SK-N-SH (cell line): ENCODE data around the gene LILRA6. TPM values are rescaled to one million over a fixed set of nuclear protein-coding genes. Genes with fewer than 3 reads are reported as not detected.
A peak's percentile ranks its signal among the peaks of the same experiment; 100 is the strongest.

ENCODE experiments used
- CTCF ChIA-PET: fragments of 300-600, 350-600 bp; formaldehyde crosslinking; extraction: SDS; loops from one replicate; lab custom pipeline; 2021; lab: Yijun Ruan, JAX
- POLR2A ChIA-PET: fragments of 350-600 bp; sonication (Branson Sonifier 250); formaldehyde crosslinking; extraction: SDS; loops from one replicate; lab custom pipeline; 2020; ENCODE audit warnings: antibody characterized with exemption, inconsistent platforms; lab: Yijun Ruan, JAX
- DNase-seq: peaks from one replicate; pipeline ENCODE4 v3.0.0; 2012
- H2AFZ ChIP-seq: fragments of 200-600 bp; sonication (generic); 2 replicates; pipeline ENCODE4 v1.8.1; 2016; ENCODE audit warnings: antibody characterized with exemption, mild to moderate bottlenecking, low read depth
- H3F3A ChIP-seq: fragments of 200-600 bp; sonication (generic); replicated peaks from 2 replicates; pipeline ENCODE3; 2016; ENCODE audit warnings: antibody characterized with exemption, mild to moderate bottlenecking; ENCODE audit not compliant: insufficient read depth
- H3K27ac ChIP-seq, 2 experiments: fragments of 200-500 bp in 1 of 2; fragments of 200-600 bp in 1 of 2; sonication (Bioruptor generic) in 1 of 2; sonication (generic), shearing (Covaris generic) in 1 of 2; 2 replicates each; pipeline versions ENCODE4 v1.5.1 to v1.6.1; 2014 to 2016; ENCODE audit warnings: low read depth in 2 of 2, inconsistent platforms in 1 of 2, low read length in 1 of 2, mild to moderate bottlenecking in 1 of 2, mixed read lengths in 1 of 2
- H3K27me3 ChIP-seq: fragments of 200-600 bp; sonication (generic), shearing (Covaris generic); 2 replicates; pipeline ENCODE4 v1.6.1; 2016; ENCODE audit warnings: mixed run types; ENCODE audit not compliant: insufficient read depth
- H3K36me3 ChIP-seq, 2 experiments: fragments of 200-500 bp in 1 of 2; fragments of 200-600 bp in 1 of 2; sonication (Bioruptor generic) in 1 of 2; sonication (generic) in 1 of 2; replicated peaks in 1 of 2; 2 replicates each; pipeline versions ENCODE3 to v1.5.1; 2014 to 2016; ENCODE audit warnings: low read length in 1 of 2, mild to moderate bottlenecking in 1 of 2; ENCODE audit not compliant: insufficient read depth in 2 of 2, control insufficient read depth in 1 of 2
- H3K4me1 ChIP-seq, 2 experiments: fragments of 200-500 bp in 1 of 2; fragments of 200-600 bp in 1 of 2; sonication (Bioruptor generic) in 1 of 2; sonication (generic), shearing (Covaris generic) in 1 of 2; 2 replicates each; pipeline versions ENCODE4 v1.5.1 to v1.6.1; 2014 to 2016; ENCODE audit warnings: low read depth in 1 of 2, low read length in 1 of 2, mixed run types in 1 of 2; ENCODE audit not compliant: insufficient read depth in 2 of 2, control insufficient read depth in 1 of 2
- H3K4me2 ChIP-seq: fragments of 200-600 bp; sonication (generic), shearing (Covaris generic); 2 replicates; pipeline ENCODE4 v1.6.1; 2017; ENCODE audit warnings: mixed run types
- H3K4me3 ChIP-seq, 2 experiments: fragments of 200-500 bp in 1 of 2; fragments of 200-600 bp in 1 of 2; sonication (Bioruptor generic) in 1 of 2; sonication (generic), shearing (Covaris generic) in 1 of 2; 2 replicates each; pipeline versions ENCODE4 v1.5.1 to v1.8.1; 2014 to 2016; ENCODE audit warnings: low read depth in 2 of 2, inconsistent platforms in 1 of 2, low read length in 1 of 2, mild to moderate bottlenecking in 1 of 2, mixed read lengths in 1 of 2, moderate library complexity in 1 of 2
- H3K79me2 ChIP-seq: fragments of 200-600 bp; sonication (generic); 2 replicates; pipeline ENCODE4 v1.8.1; 2017; ENCODE audit warnings: mild to moderate bottlenecking; ENCODE audit not compliant: insufficient read depth
- H3K9ac ChIP-seq: fragments of 200-600 bp; sonication (generic); 2 replicates; pipeline ENCODE4 v1.6.1; 2017; ENCODE audit warnings: mixed run types
- H3K9me2 ChIP-seq: fragments of 200-600 bp; sonication (generic); 2 replicates; pipeline ENCODE4 v1.6.1; 2017; ENCODE audit warnings: mixed run types
- H3K9me3 ChIP-seq: fragments of 200-600 bp; sonication (generic); 2 replicates; pipeline ENCODE4 v1.6.1; 2017; ENCODE audit warnings: mixed run types, mild to moderate bottlenecking, moderate library complexity
- H4K20me1 ChIP-seq: fragments of 200-600 bp; sonication (generic); 2 replicates; pipeline ENCODE4 v1.6.1; 2017; ENCODE audit warnings: mild to moderate bottlenecking, mixed run types; ENCODE audit not compliant: insufficient read depth
- ELF1 ChIP-seq: IDR thresholded peaks from 2 replicates; pipeline ENCODE4 v1.4.0; 2012
- EP300 ChIP-seq, 2 experiments: IDR thresholded peaks; 2 replicates each; pipeline versions ENCODE4 v1.4.0 to v1.6.1; 2012; ENCODE audit warnings: borderline replicate concordance in 1 of 2, low read depth in 1 of 2, low read length in 1 of 2
- FOSL2 ChIP-seq: IDR thresholded peaks from 2 replicates; pipeline ENCODE4 v1.4.0; 2012; ENCODE audit warnings: low read depth, mild to moderate bottlenecking, moderate library complexity, borderline replicate concordance
- GABPA ChIP-seq: IDR thresholded peaks from 2 replicates; pipeline ENCODE4 v1.4.0; 2012; ENCODE audit warnings: low read depth, mild to moderate bottlenecking
- MXI1 ChIP-seq: IDR thresholded peaks from 2 replicates; pipeline ENCODE4 v1.6.1; 2012; ENCODE audit warnings: mild to moderate bottlenecking, low read depth, low read length, improper control_type of control experiment
- POLR2AphosphoS5 ChIP-seq: IDR thresholded peaks from 2 replicates; pipeline ENCODE4 v1.6.1; 2012; ENCODE audit warnings: low read depth, low read length
- RCOR1 ChIP-seq: fragments of 150-350 bp; IDR thresholded peaks from 2 replicates; pipeline ENCODE4 v1.6.1; 2017; ENCODE audit warnings: antibody characterized with exemption, low read length
- RFX5 ChIP-seq: IDR thresholded peaks from 2 replicates; pipeline ENCODE4 v1.6.1; 2012; ENCODE audit warnings: mild to moderate bottlenecking, improper control_type of control experiment, low read length
- RXRA ChIP-seq: IDR thresholded peaks from 2 replicates; pipeline ENCODE4 v1.4.0; 2012; ENCODE audit warnings: low read depth, mild to moderate bottlenecking, borderline replicate concordance
- TEAD4 ChIP-seq: IDR thresholded peaks from 2 replicates; pipeline ENCODE4 v1.4.0; 2012; ENCODE audit warnings: mild to moderate bottlenecking, borderline replicate concordance; ENCODE audit not compliant: insufficient read depth
- YY1 ChIP-seq: IDR thresholded peaks from 2 replicates; pipeline ENCODE4 v1.4.0; 2012; ENCODE audit warnings: low read depth, mild to moderate bottlenecking
- WGBS: methylation state at CpG from one replicate; pipeline ENCODE4 v1.1.6; 2017; ENCODE audit warnings: low lambda C conversion rate; 5-methylcytosine and 5-hydroxymethylcytosine counted together
- polyA plus RNA-seq, 3 experiments: library from polyadenylated mRNA; depleted of rRNA; stranded (reverse); fragments of >200 nt; gene quantifications; 2 replicates each; pipeline ENCODE4 v1.2.3, GENCODE V29; 2012
- TF ChIP-seq, protein P1 (sequence below): IDR thresholded peaks from 2 replicates; pipeline ENCODE4 v1.4.0; 2012; ENCODE audit warnings: low read depth
- TF ChIP-seq, protein P2 (sequence below): fragments of 150-350 bp; IDR thresholded peaks from 2 replicates; pipeline ENCODE4 v1.6.1; 2016; ENCODE audit warnings: mild to moderate bottlenecking, low read depth, low read length
- TF ChIP-seq, protein P3 (sequence below): IDR thresholded peaks from 2 replicates; pipeline ENCODE4 v1.4.0; 2012; ENCODE audit warnings: low read depth, borderline replicate concordance
- TF ChIP-seq, protein P4 (sequence below): fragments of 200-600 bp; sonication (generic); IDR thresholded peaks from 2 replicates; pipeline ENCODE4 v1.6.1; 2017; ENCODE audit warnings: antibody characterized with exemption, mild to moderate bottlenecking, moderate library complexity
- TF ChIP-seq, protein P5 (sequence below): IDR thresholded peaks from 2 replicates; pipeline ENCODE4 v1.4.0; 2012; ENCODE audit warnings: low read depth, borderline replicate concordance
- TF ChIP-seq, protein P6 (sequence below): fragments of 150-350 bp; IDR thresholded peaks from 2 replicates; pipeline ENCODE4 v1.6.1; 2017; ENCODE audit warnings: antibody characterized with exemption, low read length, low read depth, borderline replicate concordance

Gene LILRA6
- polyA plus RNA-seq, 1 of the 3 experiments (the other 2 are of a cell fraction) = not detected

DNA sequence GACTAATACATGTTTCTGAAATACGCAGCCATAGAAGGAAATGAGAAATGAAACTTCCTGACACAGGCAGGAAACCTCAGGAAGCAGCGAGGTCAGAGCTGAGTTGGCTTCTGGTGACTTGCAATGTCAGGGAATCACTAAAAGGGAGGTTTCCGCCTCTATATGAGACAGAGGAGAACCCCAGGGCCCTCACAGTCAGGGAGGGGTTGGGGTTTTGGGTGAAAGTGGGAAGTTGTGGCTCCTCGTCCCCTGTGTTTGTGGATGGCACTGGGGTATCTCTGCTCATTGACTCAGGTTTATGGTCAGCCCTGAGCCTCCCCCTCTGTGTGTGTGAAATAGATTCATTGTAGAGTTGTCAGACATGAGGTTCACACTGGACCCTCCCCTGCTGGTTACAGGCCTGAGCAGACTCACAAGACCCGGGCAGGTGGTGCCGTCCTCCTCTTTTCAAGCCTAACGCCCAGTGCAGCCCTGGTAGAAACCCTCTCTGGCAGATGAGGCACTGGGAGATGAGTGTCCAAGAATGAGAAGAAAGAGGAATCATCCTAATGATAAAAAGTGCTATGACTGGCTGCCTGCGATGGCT, 5.5 kb upstream of the LILRA6 start:
- 21% methylated on average over 8 of the region's 8 CpGs for WGBS
- Histone ChIP-seq H3F3A (peaks cover 4% of the 10 kb centered on the region), H3K9me2 (no peaks in the 10 kb centered on the region), H3K4me2 (peak overlapping the region; percentile 60), H3K79me2 (no peaks in the 10 kb centered on the region), H3K9ac (no peak overlapping the region), H3K4me3 (peak overlapping the region in 1 of 2 experiments; percentile 8; a peak in 1 of 4 replicates), H3K9me3 (no peaks in the 10 kb centered on the region), H3K27ac (no peak overlapping the region), H4K20me1 (no peaks in the 10 kb centered on the region), H3K27me3 (peaks cover 51% of the 10 kb centered on the region), H2AFZ (peak overlapping the region; percentile 52; the same call in 1 of the 2 replicates), H3K36me3 (no peaks in the 10 kb centered on the region), H3K4me1 (no peaks in the 10 kb centered on the region)
- TF ChIP-seq FOSL2 (no peak), EP300 (IDR thresholded peaks at IDR 0.05; ENCODE audit: borderline replicate concordance in 1 of 2, low read depth in 1 of 2, low read length in 1 of 2) (no peak), TEAD4 (no peak), ELF1 (no peak), RFX5 (no peak)
- TF ChIP-seq, protein P1, sequence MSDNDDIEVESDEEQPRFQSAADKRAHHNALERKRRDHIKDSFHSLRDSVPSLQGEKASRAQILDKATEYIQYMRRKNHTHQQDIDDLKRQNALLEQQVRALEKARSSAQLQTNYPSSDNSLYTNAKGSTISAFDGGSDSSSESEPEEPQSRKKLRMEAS = no peak
- DNase-seq = no peak
- CTCF ChIA-PET = interaction anchor here (1.4 kb wide), 1 partner anchor 18 kb away, joined by 7 read pairs; no protein-coding TSS in a partner anchor
- POLR2A ChIA-PET = no interaction called here

DNA sequence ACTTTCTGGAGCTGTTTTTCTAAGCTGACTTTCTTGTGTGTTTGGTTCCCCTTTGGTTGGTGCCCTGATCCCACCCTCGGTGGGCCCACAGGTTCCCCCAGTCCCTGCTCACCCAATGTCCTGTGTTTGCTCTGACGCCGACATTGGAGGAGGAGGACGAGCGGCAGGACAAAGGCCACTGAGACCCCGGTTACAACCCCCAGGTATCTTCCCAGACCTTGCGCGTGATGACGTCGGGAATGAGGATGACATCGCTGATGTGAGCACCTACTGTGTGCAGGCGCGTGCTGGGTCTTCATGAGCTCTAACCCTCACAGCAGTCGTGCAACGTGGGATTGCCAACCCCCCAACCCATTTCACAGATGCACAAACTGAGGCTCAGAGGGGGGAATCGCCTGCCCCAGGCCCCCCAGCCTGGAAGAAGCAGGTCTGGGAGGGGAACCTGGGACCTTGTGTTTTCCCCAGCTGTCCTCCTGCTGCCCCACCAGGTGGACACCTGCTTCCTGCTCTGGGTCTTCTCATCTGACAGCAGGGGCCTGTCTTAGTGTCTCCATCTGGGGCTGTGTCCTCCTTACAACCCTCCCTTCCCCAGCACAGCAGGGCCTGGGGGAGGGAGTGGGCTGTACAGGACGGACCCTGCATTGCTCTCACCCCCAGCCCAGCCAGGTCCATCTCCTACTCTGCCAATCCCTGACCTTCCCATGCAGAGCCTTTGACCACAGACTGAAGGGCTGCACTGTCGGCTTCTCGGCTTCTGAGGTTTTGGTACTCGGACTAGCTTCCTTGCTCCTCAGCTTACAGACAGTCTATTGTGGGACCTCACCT, 4.7 kb upstream of the LILRA6 start:
- Histone ChIP-seq H3K27me3 (peaks cover 46% of the 10 kb centered on the region; the same call in 1 of the 2 replicates), H3K27ac (no peak overlapping the region), H3F3A (peaks cover 4% of the 10 kb centered on the region), H3K36me3 (no peaks in the 10 kb centered on the region), H3K4me1 (no peaks in the 10 kb centered on the region), H3K4me2 (peak overlapping the region; percentile 60), H3K9ac (no peak overlapping the region), H4K20me1 (no peaks in the 10 kb centered on the region), H3K79me2 (no peaks in the 10 kb centered on the region), H3K9me2 (no peaks in the 10 kb centered on the region), H2AFZ (peak overlapping the region; percentile 52; the same call in 1 of the 2 replicates), H3K9me3 (no peaks in the 10 kb centered on the region), H3K4me3 (0 out of 4 replicates have a peak overlapping the region, but pooled peaks of 1 of the 2 experiments have one; percentile 8)
- ChIA-PET POLR2A (no interaction called here), CTCF (no interaction called here)
- 36% methylated on average over 20 of the region's 20 CpGs for WGBS
- no peak for DNase-seq
- TF ChIP-seq YY1 (no peak), GABPA (no peak), EP300 (IDR thresholded peaks at IDR 0.05; ENCODE audit: borderline replicate concordance in 1 of 2, low read depth in 1 of 2, low read length in 1 of 2) (no peak), RCOR1 (no peak), RXRA (no peak), MXI1 (no peak), POLR2AphosphoS5 (no peak), RFX5 (no peak)
- TF ChIP-seq, protein P2, sequence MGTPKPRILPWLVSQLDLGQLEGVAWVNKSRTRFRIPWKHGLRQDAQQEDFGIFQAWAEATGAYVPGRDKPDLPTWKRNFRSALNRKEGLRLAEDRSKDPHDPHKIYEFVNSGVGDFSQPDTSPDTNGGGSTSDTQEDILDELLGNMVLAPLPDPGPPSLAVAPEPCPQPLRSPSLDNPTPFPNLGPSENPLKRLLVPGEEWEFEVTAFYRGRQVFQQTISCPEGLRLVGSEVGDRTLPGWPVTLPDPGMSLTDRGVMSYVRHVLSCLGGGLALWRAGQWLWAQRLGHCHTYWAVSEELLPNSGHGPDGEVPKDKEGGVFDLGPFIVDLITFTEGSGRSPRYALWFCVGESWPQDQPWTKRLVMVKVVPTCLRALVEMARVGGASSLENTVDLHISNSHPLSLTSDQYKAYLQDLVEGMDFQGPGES = no peak
- TF ChIP-seq, protein P3, sequence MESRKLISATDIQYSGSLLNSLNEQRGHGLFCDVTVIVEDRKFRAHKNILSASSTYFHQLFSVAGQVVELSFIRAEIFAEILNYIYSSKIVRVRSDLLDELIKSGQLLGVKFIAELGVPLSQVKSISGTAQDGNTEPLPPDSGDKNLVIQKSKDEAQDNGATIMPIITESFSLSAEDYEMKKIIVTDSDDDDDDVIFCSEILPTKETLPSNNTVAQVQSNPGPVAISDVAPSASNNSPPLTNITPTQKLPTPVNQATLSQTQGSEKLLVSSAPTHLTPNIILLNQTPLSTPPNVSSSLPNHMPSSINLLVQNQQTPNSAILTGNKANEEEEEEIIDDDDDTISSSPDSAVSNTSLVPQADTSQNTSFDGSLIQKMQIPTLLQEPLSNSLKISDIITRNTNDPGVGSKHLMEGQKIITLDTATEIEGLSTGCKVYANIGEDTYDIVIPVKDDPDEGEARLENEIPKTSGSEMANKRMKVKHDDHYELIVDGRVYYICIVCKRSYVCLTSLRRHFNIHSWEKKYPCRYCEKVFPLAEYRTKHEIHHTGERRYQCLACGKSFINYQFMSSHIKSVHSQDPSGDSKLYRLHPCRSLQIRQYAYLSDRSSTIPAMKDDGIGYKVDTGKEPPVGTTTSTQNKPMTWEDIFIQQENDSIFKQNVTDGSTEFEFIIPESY = no peak
- TF ChIP-seq, protein P4, sequence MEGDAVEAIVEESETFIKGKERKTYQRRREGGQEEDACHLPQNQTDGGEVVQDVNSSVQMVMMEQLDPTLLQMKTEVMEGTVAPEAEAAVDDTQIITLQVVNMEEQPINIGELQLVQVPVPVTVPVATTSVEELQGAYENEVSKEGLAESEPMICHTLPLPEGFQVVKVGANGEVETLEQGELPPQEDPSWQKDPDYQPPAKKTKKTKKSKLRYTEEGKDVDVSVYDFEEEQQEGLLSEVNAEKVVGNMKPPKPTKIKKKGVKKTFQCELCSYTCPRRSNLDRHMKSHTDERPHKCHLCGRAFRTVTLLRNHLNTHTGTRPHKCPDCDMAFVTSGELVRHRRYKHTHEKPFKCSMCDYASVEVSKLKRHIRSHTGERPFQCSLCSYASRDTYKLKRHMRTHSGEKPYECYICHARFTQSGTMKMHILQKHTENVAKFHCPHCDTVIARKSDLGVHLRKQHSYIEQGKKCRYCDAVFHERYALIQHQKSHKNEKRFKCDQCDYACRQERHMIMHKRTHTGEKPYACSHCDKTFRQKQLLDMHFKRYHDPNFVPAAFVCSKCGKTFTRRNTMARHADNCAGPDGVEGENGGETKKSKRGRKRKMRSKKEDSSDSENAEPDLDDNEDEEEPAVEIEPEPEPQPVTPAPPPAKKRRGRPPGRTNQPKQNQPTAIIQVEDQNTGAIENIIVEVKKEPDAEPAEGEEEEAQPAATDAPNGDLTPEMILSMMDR = no peak
- TF ChIP-seq, protein P5, sequence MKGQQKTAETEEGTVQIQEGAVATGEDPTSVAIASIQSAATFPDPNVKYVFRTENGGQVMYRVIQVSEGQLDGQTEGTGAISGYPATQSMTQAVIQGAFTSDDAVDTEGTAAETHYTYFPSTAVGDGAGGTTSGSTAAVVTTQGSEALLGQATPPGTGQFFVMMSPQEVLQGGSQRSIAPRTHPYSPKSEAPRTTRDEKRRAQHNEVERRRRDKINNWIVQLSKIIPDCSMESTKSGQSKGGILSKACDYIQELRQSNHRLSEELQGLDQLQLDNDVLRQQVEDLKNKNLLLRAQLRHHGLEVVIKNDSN = no peak
- TF ChIP-seq, protein P1 = no peak
- TF ChIP-seq, protein P6, sequence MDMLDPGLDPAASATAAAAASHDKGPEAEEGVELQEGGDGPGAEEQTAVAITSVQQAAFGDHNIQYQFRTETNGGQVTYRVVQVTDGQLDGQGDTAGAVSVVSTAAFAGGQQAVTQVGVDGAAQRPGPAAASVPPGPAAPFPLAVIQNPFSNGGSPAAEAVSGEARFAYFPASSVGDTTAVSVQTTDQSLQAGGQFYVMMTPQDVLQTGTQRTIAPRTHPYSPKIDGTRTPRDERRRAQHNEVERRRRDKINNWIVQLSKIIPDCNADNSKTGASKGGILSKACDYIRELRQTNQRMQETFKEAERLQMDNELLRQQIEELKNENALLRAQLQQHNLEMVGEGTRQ = no peak
